DND-41 (cell line): ENCODE results near the gene TSC22D1.
A peak's percentile ranks its signal among the peaks of the same experiment; 100 is the strongest.

Experiments used
- ATAC-seq: fragments of 200-7000 bp; cut with Tn5 transposase; 3 replicates; pipeline ENCODE4 v1.9.1; 2021; ENCODE audit warnings: low read depth; ENCODE audit not compliant: insufficient read depth
- DNase-seq: peaks from one replicate; pipeline ENCODE4 v3.0.0-alpha.2; 2020
- H2AFZ ChIP-seq: 2 replicates; pipeline ENCODE4 v1.6.0; 2012; ENCODE audit warnings: low read depth, low read length
- H3K27ac ChIP-seq: 2 replicates; pipeline ENCODE4 v1.5.1; 2012; ENCODE audit warnings: low read length, inconsistent platforms
- H3K27me3 ChIP-seq: fragments of 200-600 bp; sonication (generic); 2 replicates; pipeline ENCODE4 v1.6.0; 2012; ENCODE audit warnings: low read length, mild to moderate bottlenecking, inconsistent platforms; ENCODE audit not compliant: insufficient read depth, poor library complexity
- H3K36me3 ChIP-seq: 2 replicates; pipeline ENCODE4 v1.5.1; 2012; ENCODE audit warnings: low read length, inconsistent platforms; ENCODE audit not compliant: insufficient read depth
- H3K4me1 ChIP-seq: 2 replicates; pipeline ENCODE4 v1.5.1; 2012; ENCODE audit warnings: mild to moderate bottlenecking, low read length; ENCODE audit not compliant: insufficient read depth
- H3K4me2 ChIP-seq: 2 replicates; pipeline ENCODE4 v1.6.0; 2012; ENCODE audit warnings: mild to moderate bottlenecking, moderate library complexity, low read length, inconsistent platforms; ENCODE audit not compliant: insufficient read depth
- H3K4me3 ChIP-seq, 2 experiments: fragments of 200-600 bp in 1 of 2; shearing (Covaris generic) in 1 of 2; 2 replicates each; pipeline ENCODE4 v1.5.1; 2012 to 2016; ENCODE audit warnings: inconsistent platforms in 2 of 2, low read length in 2 of 2, mild to moderate bottlenecking in 2 of 2, low read depth in 1 of 2, moderate library complexity in 1 of 2
- H3K79me2 ChIP-seq: 2 replicates; pipeline ENCODE4 v1.6.0; 2012; ENCODE audit warnings: low read length, inconsistent platforms; ENCODE audit not compliant: insufficient read depth
- H3K9ac ChIP-seq: 2 replicates; pipeline ENCODE4 v1.6.0; 2012; ENCODE audit warnings: low read depth, mild to moderate bottlenecking, inconsistent platforms, low read length, moderate library complexity
- H3K9me3 ChIP-seq: 2 replicates; pipeline ENCODE4 v1.5.1; 2012; ENCODE audit warnings: low read length, moderate library complexity, mild to moderate bottlenecking, inconsistent platforms; ENCODE audit not compliant: insufficient read depth, severe bottlenecking
- H4K20me1 ChIP-seq: 2 replicates; pipeline ENCODE4 v1.6.0; 2012; ENCODE audit warnings: low read length; ENCODE audit not compliant: insufficient read depth
- EZH2 ChIP-seq: IDR thresholded peaks from 3 replicates; pipeline ENCODE4 v1.6.1; 2012; ENCODE audit warnings: borderline replicate concordance, low read depth, mild to moderate bottlenecking, moderate library complexity, low read length, inconsistent platforms; ENCODE audit not compliant: severe bottlenecking
- TF ChIP-seq, protein P1 (sequence below): IDR thresholded peaks from 2 replicates; pipeline ENCODE4 v1.5.1; 2012; ENCODE audit warnings: borderline replicate concordance, low read length, moderate library complexity, mild to moderate bottlenecking; ENCODE audit not compliant: poor library complexity, severe bottlenecking; ENCODE audit errors: extremely low read depth

Gene TSC22D1

DNA sequence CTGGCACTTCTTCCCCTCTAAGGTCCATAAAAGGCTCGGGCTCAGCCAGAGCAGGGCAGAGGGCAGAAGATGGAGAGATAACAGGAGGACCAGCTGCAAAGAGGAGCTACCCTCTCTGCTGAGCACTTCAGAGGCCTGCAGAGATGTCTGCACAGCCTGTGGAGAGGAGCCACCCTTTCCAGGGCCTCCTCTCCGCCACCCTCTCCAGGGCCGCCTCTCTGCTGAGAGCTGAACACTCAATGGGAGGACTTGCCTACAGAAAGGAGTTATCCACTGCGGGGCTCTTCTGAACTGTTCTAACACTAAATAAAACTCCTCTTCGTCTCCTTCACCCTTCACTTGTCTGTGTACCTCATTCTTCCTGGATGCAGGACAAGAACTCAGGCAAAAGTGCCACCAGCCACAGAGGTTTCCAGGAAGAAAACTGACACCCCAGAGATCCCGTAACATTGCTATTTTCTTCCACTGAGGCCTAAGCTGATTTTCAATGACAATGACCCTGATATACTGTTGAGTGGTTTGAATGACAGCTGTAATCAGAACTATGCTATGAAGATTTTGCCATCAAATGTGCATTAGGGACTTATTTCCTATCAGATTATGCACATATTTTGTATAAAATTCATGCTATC is 16.2 kb upstream of the TSC22D1 start:
- H3K9me3 ChIP-seq, result no peaks in the 10 kb centered on the region
- H3K36me3 ChIP-seq, result no peaks in the 10 kb centered on the region
- no peak overlapping the region for H3K9ac ChIP-seq
- H3K4me3 ChIP-seq, result no peak overlapping the region
- H4K20me1 ChIP-seq, result no peaks in the 10 kb centered on the region
- H3K27ac ChIP-seq, result no peak overlapping the region
- H3K4me1 ChIP-seq, result no peaks in the 10 kb centered on the region
- ATAC-seq (no peak), DNase-seq (no peak)
- TF ChIP-seq EZH2, result no peak
- TF ChIP-seq, protein P1, sequence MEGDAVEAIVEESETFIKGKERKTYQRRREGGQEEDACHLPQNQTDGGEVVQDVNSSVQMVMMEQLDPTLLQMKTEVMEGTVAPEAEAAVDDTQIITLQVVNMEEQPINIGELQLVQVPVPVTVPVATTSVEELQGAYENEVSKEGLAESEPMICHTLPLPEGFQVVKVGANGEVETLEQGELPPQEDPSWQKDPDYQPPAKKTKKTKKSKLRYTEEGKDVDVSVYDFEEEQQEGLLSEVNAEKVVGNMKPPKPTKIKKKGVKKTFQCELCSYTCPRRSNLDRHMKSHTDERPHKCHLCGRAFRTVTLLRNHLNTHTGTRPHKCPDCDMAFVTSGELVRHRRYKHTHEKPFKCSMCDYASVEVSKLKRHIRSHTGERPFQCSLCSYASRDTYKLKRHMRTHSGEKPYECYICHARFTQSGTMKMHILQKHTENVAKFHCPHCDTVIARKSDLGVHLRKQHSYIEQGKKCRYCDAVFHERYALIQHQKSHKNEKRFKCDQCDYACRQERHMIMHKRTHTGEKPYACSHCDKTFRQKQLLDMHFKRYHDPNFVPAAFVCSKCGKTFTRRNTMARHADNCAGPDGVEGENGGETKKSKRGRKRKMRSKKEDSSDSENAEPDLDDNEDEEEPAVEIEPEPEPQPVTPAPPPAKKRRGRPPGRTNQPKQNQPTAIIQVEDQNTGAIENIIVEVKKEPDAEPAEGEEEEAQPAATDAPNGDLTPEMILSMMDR, result no peak
- H2AFZ ChIP-seq, result no peak overlapping the region
- H3K27me3 ChIP-seq, result no peaks in the 10 kb centered on the region
- H3K4me2 ChIP-seq, result no peak overlapping the region
- H3K79me2 ChIP-seq, result no peaks in the 10 kb centered on the region

DNA sequence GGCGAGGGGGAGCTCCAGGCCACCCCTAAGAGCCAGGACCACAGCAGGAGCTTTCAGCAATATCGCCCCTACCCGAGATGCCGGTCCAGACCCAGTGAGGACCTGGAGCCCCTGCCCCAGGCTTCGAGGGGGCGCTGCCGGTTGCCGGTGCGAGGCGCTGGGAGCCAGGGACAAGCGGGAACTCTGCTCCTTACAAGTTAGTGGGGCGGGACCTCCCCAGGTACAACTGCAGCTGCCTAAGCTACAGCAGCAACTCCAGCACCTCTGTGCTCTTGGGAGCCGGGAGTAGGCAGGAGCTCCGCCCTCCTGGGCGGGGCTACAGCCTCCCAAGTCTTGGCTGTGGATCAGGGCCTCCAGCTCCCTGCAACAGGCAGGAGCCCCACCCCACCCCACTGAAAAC is 15.2 kb upstream of the TSC22D1 start:
- DNase-seq (no peak), ATAC-seq (no peak)
- no peak overlapping the region for H3K27ac ChIP-seq
- no peak overlapping the region for H3K4me3 ChIP-seq
- H3K9me3 ChIP-seq, result no peaks in the 10 kb centered on the region
- H4K20me1 ChIP-seq, result no peaks in the 10 kb centered on the region
- no peak overlapping the region for H3K4me2 ChIP-seq
- no peaks in the 10 kb centered on the region for H3K27me3 ChIP-seq
- no peak overlapping the region for H2AFZ ChIP-seq
- H3K79me2 ChIP-seq, result no peaks in the 10 kb centered on the region
- TF ChIP-seq EZH2, result no peak
- TF ChIP-seq, protein P1, result no peak
- no peak overlapping the region for H3K9ac ChIP-seq
- no peaks in the 10 kb centered on the region for H3K36me3 ChIP-seq
- no peaks in the 10 kb centered on the region for H3K4me1 ChIP-seq

GRCh38 chr13:44583137-44583536 is 7.0 kb upstream of the TSC22D1 start:
- Histone ChIP-seq H3K4me2 (no peak overlapping the region), H3K4me3 (no peak overlapping the region), H3K36me3 (no peaks in the 10 kb centered on the region), H3K27ac (no peak overlapping the region), H3K9ac (no peak overlapping the region), H3K27me3 (peaks cover 8% of the 10 kb centered on the region), H3K79me2 (no peaks in the 10 kb centered on the region), H4K20me1 (no peaks in the 10 kb centered on the region), H2AFZ (no peak overlapping the region), H3K4me1 (peaks cover 7% of the 10 kb centered on the region), H3K9me3 (no peaks in the 10 kb centered on the region)
- no peak for DNase-seq
- no peak for ATAC-seq
- TF ChIP-seq EZH2, result no peak
- TF ChIP-seq, protein P1, result no peak

GRCh38 chr13:44578067-44578400 is 1.9 kb upstream of the TSC22D1 start:
- TF ChIP-seq, protein P1, result no peak
- no peak for TF ChIP-seq EZH2
- peak overlapping the region; percentile 71 for H3K4me2 ChIP-seq

More at GRCh38 chr13:44578067-44578400, 1.9 kb upstream of the TSC22D1 start:
- Histone ChIP-seq H3K9me3 (no peaks in the 10 kb centered on the region), H3K4me1 (peaks cover 39% of the 10 kb centered on the region), H3K27ac (peak overlapping the region; percentile 90), H3K4me3 (peak overlapping the region; percentile 42 to 69; a peak in 3 of 4 replicates), H3K79me2 (peaks cover 31% of the 10 kb centered on the region), H3K9ac (peak overlapping the region; percentile 95), H4K20me1 (peaks cover 23% of the 10 kb centered on the region), H3K27me3 (peaks cover 6% of the 10 kb centered on the region), H3K36me3 (peaks cover 16% of the 10 kb centered on the region), H2AFZ (peak overlapping the region; percentile 91)
- ATAC-seq, result no peak
- DNase-seq, result no peak
